Loucy (cell line): ENCODE results near the gene E2F3.

Source experiments
- H2AFZ ChIP-seq: fragments of 200-600 bp; sonication (generic); 2 replicates; pipeline ENCODE4 v1.6.0; 2016; ENCODE audit warnings: antibody characterized with exemption, mild to moderate bottlenecking, low read length, moderate library complexity
- H3F3A ChIP-seq: fragments of 200-600 bp; 2 replicates; pipeline ENCODE4 v1.6.0; 2016; ENCODE audit warnings: antibody characterized with exemption, low read depth, mild to moderate bottlenecking
- H3K27me3 ChIP-seq: fragments of 200-600 bp; sonication (generic); 2 replicates; pipeline ENCODE4 v1.6.1; 2014; ENCODE audit warnings: low read length, mild to moderate bottlenecking; ENCODE audit not compliant: insufficient read depth, poor library complexity, severe bottlenecking
- H3K36me3 ChIP-seq: fragments of 200-600 bp; sonication (generic); 2 replicates; pipeline ENCODE4 v1.6.1; 2016; ENCODE audit warnings: low read length; ENCODE audit not compliant: insufficient read depth
- H3K4me1 ChIP-seq: fragments of 200-600 bp; sonication (generic); 2 replicates; pipeline ENCODE4 v1.5.1; 2014; ENCODE audit warnings: low read length, mild to moderate bottlenecking; ENCODE audit not compliant: insufficient read depth, poor library complexity, severe bottlenecking
- H3K4me2 ChIP-seq: fragments of 200-600 bp; sonication (generic); 2 replicates; pipeline ENCODE4 v1.6.0; 2014; ENCODE audit warnings: antibody characterized with exemption, low read length, low read depth, mild to moderate bottlenecking; ENCODE audit not compliant: poor library complexity, severe bottlenecking
- H3K4me3 ChIP-seq: fragments of 200-600 bp; sonication (generic); 2 replicates; pipeline ENCODE4 v1.5.1; 2014; ENCODE audit warnings: low read length, mild to moderate bottlenecking, mixed read lengths; ENCODE audit not compliant: poor library complexity, severe bottlenecking
- H3K79me2 ChIP-seq: fragments of 200-600 bp; sonication (generic); 2 replicates; pipeline ENCODE4 v1.6.1; 2014; ENCODE audit warnings: low read length; ENCODE audit not compliant: insufficient read depth
- H3K9ac ChIP-seq: fragments of 200-600 bp; sonication (generic); 2 replicates; pipeline ENCODE4 v1.6.0; 2014; ENCODE audit warnings: mild to moderate bottlenecking, low read depth, low read length, moderate library complexity; ENCODE audit not compliant: poor library complexity, severe bottlenecking
- H3K9me2 ChIP-seq: fragments of 200-600 bp; sonication (generic); replicated peaks from 2 replicates; pipeline ENCODE4 v1.6.1; 2016; ENCODE audit warnings: low read depth, low read length, mixed read lengths
- H3K9me3 ChIP-seq: fragments of 200-600 bp; sonication (generic); 2 replicates; pipeline ENCODE4 v1.6.1; 2014; ENCODE audit warnings: mild to moderate bottlenecking, antibody characterized with exemption, low read length, low read depth; ENCODE audit not compliant: insufficient read depth
- H4K20me1 ChIP-seq: fragments of 200-600 bp; sonication (generic); 2 replicates; pipeline ENCODE4 v1.6.0; 2014; ENCODE audit warnings: antibody characterized with exemption, low read length, mild to moderate bottlenecking; ENCODE audit not compliant: insufficient read depth, poor library complexity, severe bottlenecking
- EZH2phosphoT487 ChIP-seq: fragments of 200-600 bp; IDR thresholded peaks from 2 replicates; pipeline ENCODE4 v1.6.1; 2018; ENCODE audit warnings: antibody characterized with exemption, mild to moderate bottlenecking, moderate library complexity, borderline replicate concordance
- TF ChIP-seq, protein P1 (sequence below): fragments of 200-600 bp; sonication (generic); conservative IDR thresholded peaks from 2 replicates; pipeline ENCODE4 v1.5.1; 2014; ENCODE audit warnings: mild to moderate bottlenecking, antibody characterized with exemption, low read length

The E2F3 gene

DNA sequence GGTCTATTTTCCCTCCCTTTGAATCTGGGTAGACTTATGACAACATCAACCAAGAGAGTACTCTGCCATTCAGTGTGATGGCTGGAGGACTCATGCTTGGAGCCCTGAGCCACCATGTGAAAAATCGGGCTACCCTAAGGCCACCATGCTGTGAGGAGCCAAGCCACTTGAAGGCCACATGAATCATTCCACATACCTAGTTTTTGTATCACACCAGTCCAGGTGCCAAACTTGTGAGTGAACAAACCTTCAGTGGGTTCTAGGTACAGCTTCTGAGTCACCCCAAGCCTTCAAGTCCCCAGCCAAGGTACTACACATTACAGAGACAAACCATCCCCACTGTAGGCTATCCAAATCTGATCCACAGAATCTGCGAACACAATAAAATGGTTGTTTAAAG, 37.4 kb upstream of the E2F3 start:
- Histone ChIP-seq H4K20me1 (no peaks in the 10 kb centered on the region), H2AFZ (no peak overlapping the region), H3K79me2 (no peaks in the 10 kb centered on the region), H3K4me1 (peaks cover 34% of the 10 kb centered on the region), H3K9me3 (no peaks in the 10 kb centered on the region), H3K9me2 (no peaks in the 10 kb centered on the region), H3K4me2 (no peak overlapping the region), H3K4me3 (no peak overlapping the region), H3K36me3 (no peaks in the 10 kb centered on the region), H3F3A (no peaks in the 10 kb centered on the region), H3K27me3 (no peaks in the 10 kb centered on the region), H3K9ac (no peak overlapping the region)
- no peak for TF ChIP-seq EZH2phosphoT487
- TF ChIP-seq, protein P1, sequence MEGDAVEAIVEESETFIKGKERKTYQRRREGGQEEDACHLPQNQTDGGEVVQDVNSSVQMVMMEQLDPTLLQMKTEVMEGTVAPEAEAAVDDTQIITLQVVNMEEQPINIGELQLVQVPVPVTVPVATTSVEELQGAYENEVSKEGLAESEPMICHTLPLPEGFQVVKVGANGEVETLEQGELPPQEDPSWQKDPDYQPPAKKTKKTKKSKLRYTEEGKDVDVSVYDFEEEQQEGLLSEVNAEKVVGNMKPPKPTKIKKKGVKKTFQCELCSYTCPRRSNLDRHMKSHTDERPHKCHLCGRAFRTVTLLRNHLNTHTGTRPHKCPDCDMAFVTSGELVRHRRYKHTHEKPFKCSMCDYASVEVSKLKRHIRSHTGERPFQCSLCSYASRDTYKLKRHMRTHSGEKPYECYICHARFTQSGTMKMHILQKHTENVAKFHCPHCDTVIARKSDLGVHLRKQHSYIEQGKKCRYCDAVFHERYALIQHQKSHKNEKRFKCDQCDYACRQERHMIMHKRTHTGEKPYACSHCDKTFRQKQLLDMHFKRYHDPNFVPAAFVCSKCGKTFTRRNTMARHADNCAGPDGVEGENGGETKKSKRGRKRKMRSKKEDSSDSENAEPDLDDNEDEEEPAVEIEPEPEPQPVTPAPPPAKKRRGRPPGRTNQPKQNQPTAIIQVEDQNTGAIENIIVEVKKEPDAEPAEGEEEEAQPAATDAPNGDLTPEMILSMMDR = no peak

DNA sequence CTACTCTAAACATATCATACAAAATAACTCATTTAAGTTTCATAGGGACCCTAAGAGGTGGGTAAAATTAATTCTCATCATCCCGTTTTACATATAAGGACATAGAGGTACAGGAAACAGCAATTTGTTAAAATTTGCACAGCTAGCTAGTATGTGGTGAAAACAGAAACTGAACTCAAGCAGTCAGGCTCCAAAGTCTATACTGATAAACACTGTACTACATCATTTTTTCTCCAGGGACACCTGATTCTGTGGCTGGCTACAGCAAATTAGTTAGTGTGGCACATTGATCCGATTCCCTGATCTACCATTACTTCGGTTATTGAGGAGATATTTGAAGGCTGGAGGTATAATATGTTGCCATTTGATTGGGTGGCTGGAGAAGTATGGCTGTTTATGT, 36.2 kb upstream of the E2F3 start:
- peaks cover 34% of the 10 kb centered on the region for H3K4me1 ChIP-seq
- H3K9me2 ChIP-seq = no peaks in the 10 kb centered on the region
- H2AFZ ChIP-seq = peak overlapping the region; percentile 21
- no peaks in the 10 kb centered on the region for H3K9me3 ChIP-seq
- H3K4me2 ChIP-seq = peak overlapping the region; percentile 70
- H4K20me1 ChIP-seq = no peaks in the 10 kb centered on the region
- H3K36me3 ChIP-seq = no peaks in the 10 kb centered on the region
- H3K4me3 ChIP-seq = peak overlapping the region; percentile 58
- TF ChIP-seq, protein P1 = no peak
- TF ChIP-seq EZH2phosphoT487 = no peak
- no peaks in the 10 kb centered on the region for H3K79me2 ChIP-seq
- H3K9ac ChIP-seq = peak overlapping the region; percentile 61
- no peaks in the 10 kb centered on the region for H3F3A ChIP-seq
- H3K27me3 ChIP-seq = no peaks in the 10 kb centered on the region

DNA sequence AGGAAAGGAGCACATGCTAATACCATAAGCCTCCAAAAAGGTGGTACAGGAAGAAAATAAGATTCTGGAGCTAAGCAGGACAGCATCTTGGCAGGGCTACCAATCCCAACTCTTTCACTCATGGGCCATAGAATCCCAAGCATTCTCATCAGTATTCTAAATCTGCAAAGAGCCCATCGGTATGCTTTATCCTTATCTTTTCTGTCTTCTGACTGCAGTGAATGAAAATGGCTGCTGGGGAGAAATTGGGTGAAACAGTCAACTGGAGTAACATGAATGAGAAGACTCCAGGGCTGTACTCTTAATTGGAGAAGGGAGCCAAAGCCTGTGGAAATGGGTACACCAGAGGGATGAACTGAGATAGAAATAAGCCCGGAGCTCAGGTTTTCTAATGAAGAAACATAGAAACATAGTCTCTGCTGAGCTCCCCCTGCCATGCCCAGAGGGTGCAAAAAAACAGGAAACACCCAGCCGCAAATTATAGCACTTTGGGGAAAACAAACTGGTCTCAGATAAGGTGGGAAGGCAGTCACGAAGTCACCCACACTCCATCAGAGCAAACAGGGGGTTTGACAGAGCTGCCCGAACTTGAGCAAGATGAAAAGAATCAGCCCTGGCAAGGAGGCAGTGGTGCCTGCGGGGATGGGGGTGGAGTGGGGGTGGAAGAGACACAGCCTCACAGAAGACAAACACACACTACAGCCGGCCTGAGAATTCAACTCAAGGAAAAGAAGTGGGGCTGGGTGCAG, 35.4 kb upstream of the E2F3 start:
- TF ChIP-seq, protein P1 = no peak
- TF ChIP-seq EZH2phosphoT487 = no peak
- Histone ChIP-seq H3K9me2 (no peaks in the 10 kb centered on the region), H3F3A (no peaks in the 10 kb centered on the region), H4K20me1 (no peaks in the 10 kb centered on the region), H3K36me3 (no peaks in the 10 kb centered on the region), H3K79me2 (no peaks in the 10 kb centered on the region), H3K9me3 (no peaks in the 10 kb centered on the region), H3K4me2 (peak overlapping the region; percentile 70), H3K4me1 (peaks cover 34% of the 10 kb centered on the region), H3K9ac (peak overlapping the region; percentile 61), H2AFZ (peak overlapping the region; percentile 42), H3K4me3 (peak overlapping the region; percentile 58), H3K27me3 (no peaks in the 10 kb centered on the region)
